ENCODE results near the gene CDH23. TPM values are rescaled to one million over a fixed set of nuclear protein-coding genes. Genes with fewer than 3 reads are reported as not detected.

CDH23 gene
- total and polyA plus RNA-seq, 2 of the 8 experiments (the other 6 are each of a cell fraction or from before 2014, with no cell fraction given) = 1.9 to 4.9 TPM

DNA sequence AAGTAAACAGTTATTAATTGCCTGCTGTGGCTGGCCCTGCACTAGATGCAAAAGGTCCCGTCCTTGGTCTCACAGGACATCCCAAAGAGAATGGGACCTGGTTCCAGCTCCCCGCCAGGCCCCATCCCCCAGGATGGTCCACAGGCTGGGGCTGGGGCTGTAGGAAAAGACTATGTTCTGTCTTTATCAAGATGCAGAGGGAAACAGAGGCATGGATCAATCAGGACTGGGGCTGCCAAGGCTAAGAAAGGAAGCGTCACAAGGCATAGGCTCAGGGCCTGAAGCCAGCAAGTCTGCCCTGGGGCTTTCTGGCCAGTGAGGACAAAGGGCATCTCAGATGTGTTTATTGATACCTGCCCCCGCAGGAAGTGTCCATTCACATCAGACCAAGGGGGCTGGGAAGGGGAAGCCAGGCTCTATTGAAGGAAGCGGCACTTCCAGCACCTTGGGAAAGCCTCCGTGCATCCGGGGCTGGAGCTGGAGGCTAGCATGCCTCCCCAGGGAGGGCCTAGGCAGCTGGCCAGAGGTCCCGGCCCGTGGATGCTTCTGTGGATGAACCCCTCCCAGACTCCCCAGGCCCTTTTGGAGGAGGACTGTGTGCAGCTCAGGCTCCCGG, 370.8 kb downstream of the CDH23 start:
- Histone ChIP-seq H4K91ac (replicated peaks; ENCODE audit: insufficient read length, low read length) (no peak overlapping the region), H3K4me2 (ENCODE audit: insufficient read depth in 1 of 2, low read depth in 2 of 2, low read length in 2 of 2) (no peak overlapping the region), H3K23ac (ENCODE audit: insufficient read length) (no peak overlapping the region), H3K56ac (replicated peaks; ENCODE audit: insufficient read length, low read depth, low read length) (no peak overlapping the region), H3K9me3 (ENCODE audit: insufficient read depth in 2 of 2, low read depth in 1 of 2, low read length in 1 of 2) (no peaks in the 10 kb centered on the region), H2BK15ac (ENCODE audit: low read length) (no peak overlapping the region), H4K20me1 (replicated peaks in 1 of 2; ENCODE audit: control insufficient read depth in 1 of 2, insufficient read depth in 2 of 2, low read length in 2 of 2) (no peaks in the 10 kb centered on the region), H3K18ac (ENCODE audit: extremely low read depth, low read length) (no peak overlapping the region), H3K36me3 (ENCODE audit: control insufficient read depth in 2 of 4, insufficient read depth in 4 of 4, low read length in 3 of 4) (no peaks in the 10 kb centered on the region), H4K5ac (ENCODE audit: insufficient read length, low read depth, low read length) (no peak overlapping the region), H2AK5ac (ENCODE audit: low read depth, low read length) (no peak overlapping the region), H3K14ac (ENCODE audit: insufficient read length) (no peak overlapping the region), H3K23me2 (ENCODE audit: low read depth, low read length) (no peaks in the 10 kb centered on the region), H2BK5ac (ENCODE audit: low read depth, low read length) (no peak overlapping the region), H3K27ac (ENCODE audit: low read depth, low read length) (no peak overlapping the region), H3K4ac (replicated peaks; ENCODE audit: insufficient read length, low read depth, low read length) (no peak overlapping the region), H2BK120ac (replicated peaks; ENCODE audit: low read depth, low read length) (no peak overlapping the region), H3K79me1 (ENCODE audit: low read depth, low read length) (no peaks in the 10 kb centered on the region), H3K79me2 (ENCODE audit: control insufficient read depth in 1 of 2, insufficient read depth in 2 of 2, low read length in 2 of 2) (no peaks in the 10 kb centered on the region), H4K8ac (ENCODE audit: extremely low read depth, insufficient read depth, low read length) (no peak overlapping the region), H2BK20ac (ENCODE audit: low read length) (no peak overlapping the region), H3K27me3 (replicated peaks in 1 of 4; ENCODE audit: control insufficient read depth in 3 of 4, extremely low read depth in 1 of 4, insufficient read depth in 3 of 4, low read length in 3 of 4) (peaks cover under 1 to 8% (median 5%) of the 10 kb centered on the region in 4 experiments; a peak in 6 of 7 replicates), H3K9ac (replicated peaks in 1 of 4; ENCODE audit: extremely low read depth in 1 of 4, low read depth in 3 of 4, low read length in 3 of 4) (no peak overlapping the region), H3K4me1 (replicated peaks in 1 of 4; ENCODE audit: control insufficient read depth in 3 of 4, insufficient read depth in 4 of 4, low read length in 3 of 4) (no peaks in the 10 kb centered on the region; a peak in 1 of 7 replicates), H3K4me3 (ENCODE audit: extremely low read depth in 1 of 4, insufficient read depth in 2 of 4, low read depth in 3 of 4, low read length in 4 of 4) (no peak overlapping the region), H2AFZ (ENCODE audit: low read length) (no peak overlapping the region), H2BK12ac (ENCODE audit: low read depth, low read length) (no peak overlapping the region)
- POLR2A ChIA-PET (ENCODE audit: partially characterized antibody) = no interaction called here
- WGBS, 2 experiments (ENCODE audit: extremely low coverage in 1 of 2, insufficient coverage in 1 of 2, insufficient read length in 1 of 2, insufficient replicate concordance in 2 of 2, low coverage in 1 of 2, low lambda C conversion rate in 2 of 2, missing lambda C conversion rate in 1 of 2) = 85% methylated on average over 10 of the region's 10 CpGs; no CpG with 5 or more reads in 1 of the 2 experiments
- no peak for FAIRE-seq
- CTCF ChIA-PET (ENCODE audit: partially characterized antibody) = interaction anchor here (0.7 to 5.3 kb wide), 17 partner anchors 8 to 383 kb away, joined by 3 to 44 read pairs (median 5); partner anchors contain the start of genes CDH23 and VSIR
- DNase-seq (ENCODE audit: low read depth in 1 of 2, low spot score in 2 of 2) = no peak
- TF ChIP-seq RXRA (IDR thresholded peaks at IDR 0.05; ENCODE audit: insufficient read depth, low read depth, low read length) (no peak), SAP30 (IDR thresholded peaks at IDR 0.05; ENCODE audit: insufficient read depth, insufficient replicate concordance, low read length) (no peak), TCF12 (IDR thresholded peaks at IDR 0.05; ENCODE audit: low read depth, low read length) (no peak), PHF8 (conservative IDR thresholded peaks at IDR 0.05; ENCODE audit: low read depth, low read length) (no peak)
- TF ChIP-seq, protein P1, sequence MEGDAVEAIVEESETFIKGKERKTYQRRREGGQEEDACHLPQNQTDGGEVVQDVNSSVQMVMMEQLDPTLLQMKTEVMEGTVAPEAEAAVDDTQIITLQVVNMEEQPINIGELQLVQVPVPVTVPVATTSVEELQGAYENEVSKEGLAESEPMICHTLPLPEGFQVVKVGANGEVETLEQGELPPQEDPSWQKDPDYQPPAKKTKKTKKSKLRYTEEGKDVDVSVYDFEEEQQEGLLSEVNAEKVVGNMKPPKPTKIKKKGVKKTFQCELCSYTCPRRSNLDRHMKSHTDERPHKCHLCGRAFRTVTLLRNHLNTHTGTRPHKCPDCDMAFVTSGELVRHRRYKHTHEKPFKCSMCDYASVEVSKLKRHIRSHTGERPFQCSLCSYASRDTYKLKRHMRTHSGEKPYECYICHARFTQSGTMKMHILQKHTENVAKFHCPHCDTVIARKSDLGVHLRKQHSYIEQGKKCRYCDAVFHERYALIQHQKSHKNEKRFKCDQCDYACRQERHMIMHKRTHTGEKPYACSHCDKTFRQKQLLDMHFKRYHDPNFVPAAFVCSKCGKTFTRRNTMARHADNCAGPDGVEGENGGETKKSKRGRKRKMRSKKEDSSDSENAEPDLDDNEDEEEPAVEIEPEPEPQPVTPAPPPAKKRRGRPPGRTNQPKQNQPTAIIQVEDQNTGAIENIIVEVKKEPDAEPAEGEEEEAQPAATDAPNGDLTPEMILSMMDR (IDR thresholded peaks at IDR 0.05; ENCODE audit: control extremely low read depth in 1 of 3, insufficient read depth in 1 of 3, low read depth in 1 of 3, low read length in 3 of 3) = no peak
- TF ChIP-seq, protein P2, sequence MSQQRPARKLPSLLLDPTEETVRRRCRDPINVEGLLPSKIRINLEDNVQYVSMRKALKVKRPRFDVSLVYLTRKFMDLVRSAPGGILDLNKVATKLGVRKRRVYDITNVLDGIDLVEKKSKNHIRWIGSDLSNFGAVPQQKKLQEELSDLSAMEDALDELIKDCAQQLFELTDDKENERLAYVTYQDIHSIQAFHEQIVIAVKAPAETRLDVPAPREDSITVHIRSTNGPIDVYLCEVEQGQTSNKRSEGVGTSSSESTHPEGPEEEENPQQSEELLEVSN (IDR thresholded peaks at IDR 0.05) = no peak
- TF ChIP-seq, protein P3, sequence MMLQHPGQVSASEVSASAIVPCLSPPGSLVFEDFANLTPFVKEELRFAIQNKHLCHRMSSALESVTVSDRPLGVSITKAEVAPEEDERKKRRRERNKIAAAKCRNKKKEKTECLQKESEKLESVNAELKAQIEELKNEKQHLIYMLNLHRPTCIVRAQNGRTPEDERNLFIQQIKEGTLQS (IDR thresholded peaks at IDR 0.05; ENCODE audit: insufficient read depth, low read depth, low read length) = no peak
- TF ChIP-seq, protein P4, sequence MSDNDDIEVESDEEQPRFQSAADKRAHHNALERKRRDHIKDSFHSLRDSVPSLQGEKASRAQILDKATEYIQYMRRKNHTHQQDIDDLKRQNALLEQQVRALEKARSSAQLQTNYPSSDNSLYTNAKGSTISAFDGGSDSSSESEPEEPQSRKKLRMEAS (IDR thresholded peaks at IDR 0.05) = no peak
